Ovary (tissue), 3 donors: ENCODE data around the gene STK39.

Source experiments
- CTCF ChIP-seq, 3 donors: fragments of 450-650 bp in 2 of 3; fragments of 200-600 bp in 1 of 3; IDR thresholded peaks; one replicate each; pipeline versions ENCODE4 v1.5.1 to v1.8.0; 2016 to 2022; ENCODE audit warnings: antibody characterized with exemption in 3 of 3, mild to moderate bottlenecking in 1 of 3
- EP300 ChIP-seq: sonication (generic); formaldehyde crosslinking; IDR thresholded peaks from one replicate; pipeline ENCODE4 v1.6.1; 2017; ENCODE audit warnings: antibody characterized with exemption
- POLR2A ChIP-seq: fragments of 450-650 bp; IDR thresholded peaks from one replicate; pipeline ENCODE4 v1.6.1; 2017; ENCODE audit warnings: antibody characterized with exemption, mild to moderate bottlenecking, moderate library complexity
- donor health status: DM: no; HTN: no; CAD: no.

- no peak for TF ChIP-seq CTCF (IDR thresholded peaks at IDR 0.05)
- TF ChIP-seq POLR2A: no peak
- no peak for TF ChIP-seq EP300
These were observed 110.9 kb downstream of the STK39 start for GRCh38 chr2:168136392-168136977.
